ENCODE results near the gene IFT172.

Gene IFT172

DNA sequence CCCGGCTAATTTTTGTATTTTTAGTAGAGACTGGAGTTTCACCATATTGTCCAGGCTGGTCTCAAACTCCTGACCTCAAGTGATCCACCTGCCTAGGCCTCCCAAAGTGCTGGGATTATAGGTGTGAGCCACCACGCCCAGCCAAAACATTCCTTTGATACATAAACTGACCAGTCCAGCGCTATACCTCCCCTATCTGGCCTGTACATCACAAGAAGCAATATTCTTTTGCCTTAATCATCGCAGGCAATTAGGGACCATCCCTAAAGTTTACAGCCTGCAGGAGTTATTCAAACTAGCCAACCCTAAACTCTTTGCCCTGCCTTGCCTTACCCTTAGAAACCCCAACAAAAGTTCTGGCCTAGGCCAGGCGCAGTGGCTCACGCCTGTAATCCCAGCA lies 73.4 kb downstream of the IFT172 start:
- Histone ChIP-seq H3K27me3 (ENCODE audit: control insufficient read depth, insufficient read depth, low read length) (no peaks in the 10 kb centered on the region), H3K9ac (ENCODE audit: low read depth, low read length) (no peak overlapping the region), H3K9me3 (ENCODE audit: control insufficient read depth, insufficient read depth, low read length) (no peaks in the 10 kb centered on the region), H3K36me3 (ENCODE audit: control insufficient read depth, insufficient read depth, low read length) (no peaks in the 10 kb centered on the region), H3K4me1 (ENCODE audit: control insufficient read depth, insufficient read depth, low read length) (no peaks in the 10 kb centered on the region), H3K4me3 (ENCODE audit: low read depth, low read length) (no peak overlapping the region)

DNA sequence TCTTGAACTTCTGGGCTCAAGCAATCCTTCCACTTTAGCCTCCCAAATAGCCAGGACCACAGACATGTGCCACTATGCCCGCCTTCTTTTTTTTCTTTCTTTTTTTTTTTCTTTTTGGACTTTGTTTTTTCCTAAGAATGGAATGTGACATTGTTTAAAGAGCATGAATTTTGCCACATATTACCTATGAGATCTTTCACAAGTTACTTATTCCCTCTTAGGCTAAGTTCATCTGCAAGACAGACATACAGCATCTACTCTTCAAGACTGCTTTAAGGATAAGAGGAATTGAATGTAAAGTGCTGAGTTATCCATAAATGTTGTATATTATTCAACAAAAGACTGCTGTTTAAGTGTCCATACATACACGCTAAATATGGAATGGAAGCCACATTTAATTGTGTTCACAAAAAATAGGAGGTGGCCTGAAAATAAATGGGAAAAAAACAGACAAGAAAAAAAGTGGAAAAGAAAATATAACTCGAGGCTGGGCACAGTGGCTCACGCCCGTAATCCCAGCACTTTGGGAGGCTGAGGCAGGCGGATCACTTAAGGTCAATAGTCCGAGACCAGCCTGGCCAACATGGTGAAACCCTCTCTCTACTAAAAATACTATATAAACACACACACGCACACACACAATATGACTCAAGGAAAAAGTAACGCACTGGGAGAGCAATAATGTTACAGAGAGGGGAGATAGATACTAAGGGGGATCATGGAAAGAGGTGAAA lies 77.0 kb downstream of the IFT172 start:
- H3K9me3 ChIP-seq (ENCODE audit: control insufficient read depth, insufficient read depth, low read length): no peaks in the 10 kb centered on the region
- H3K9ac ChIP-seq (ENCODE audit: low read depth, low read length): no peak overlapping the region
- no peaks in the 10 kb centered on the region for H3K27me3 ChIP-seq (ENCODE audit: control insufficient read depth, insufficient read depth, low read length)
- H3K4me3 ChIP-seq (ENCODE audit: low read depth, low read length): no peak overlapping the region
- peaks cover 4% of the 10 kb centered on the region for H3K4me1 ChIP-seq (ENCODE audit: control insufficient read depth, insufficient read depth, low read length)
- peaks cover 5% of the 10 kb centered on the region for H3K36me3 ChIP-seq (ENCODE audit: control insufficient read depth, insufficient read depth, low read length)

DNA sequence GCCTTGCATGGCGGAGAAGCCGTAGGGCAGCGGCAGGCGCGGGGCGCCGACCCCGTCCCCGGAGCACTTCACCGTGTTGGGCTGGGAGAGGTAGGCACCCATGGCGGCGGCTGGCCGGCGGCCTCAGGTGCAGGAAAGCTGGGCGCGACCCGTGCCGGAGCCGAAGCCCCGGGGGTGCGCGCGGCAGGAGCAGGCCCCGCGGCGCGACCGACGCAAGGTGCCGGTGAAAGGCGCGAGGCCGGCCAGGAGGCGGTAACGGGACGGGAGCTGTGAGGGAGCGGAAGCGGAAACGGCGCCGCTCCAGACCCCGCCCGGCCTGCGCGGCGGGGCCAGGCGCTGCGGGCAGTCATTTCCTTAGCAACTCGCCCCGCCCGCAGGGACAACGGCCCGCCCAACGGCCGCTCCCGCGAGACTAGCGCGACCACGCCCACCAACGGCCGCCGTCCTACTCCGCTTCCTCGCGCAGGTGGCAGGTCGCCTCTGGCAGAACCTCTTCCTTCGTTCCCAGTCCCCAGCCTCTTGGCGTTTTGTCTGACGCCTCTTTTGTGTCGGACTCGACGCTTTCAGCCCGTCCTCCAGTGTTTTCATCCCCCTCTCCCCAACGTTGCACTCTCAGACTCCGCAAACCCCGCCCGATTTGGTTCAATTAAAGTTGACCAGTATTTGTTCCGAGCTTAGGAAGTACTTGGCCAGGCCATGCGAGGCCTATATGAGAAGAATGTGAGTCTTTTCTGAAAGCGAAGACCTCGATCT lies 80.0 kb downstream of the IFT172 start, which contains the start of gene PPM1G:
TSS of gene PPM1G (minus strand) at position 271 of the 753 bp plus-strand sequence. CDS start at position 102, 169 bp downstream.
- Histone ChIP-seq H3K9me3 (ENCODE audit: control insufficient read depth, insufficient read depth, low read length) (no peaks in the 10 kb centered on the region), H3K4me3 (ENCODE audit: low read depth, low read length) (peak within 1 kb of the TSS; percentile 84), H3K4me1 (ENCODE audit: control insufficient read depth, insufficient read depth, low read length) (peaks cover 4% of the 10 kb centered on the region), H3K27me3 (ENCODE audit: control insufficient read depth, insufficient read depth, low read length) (no peaks in the 10 kb centered on the region), H3K36me3 (ENCODE audit: control insufficient read depth, insufficient read depth, low read length) (peaks cover 5% of the 10 kb centered on the region), H3K9ac (ENCODE audit: low read depth, low read length) (peak within 1 kb of the TSS; percentile 81)

DNA sequence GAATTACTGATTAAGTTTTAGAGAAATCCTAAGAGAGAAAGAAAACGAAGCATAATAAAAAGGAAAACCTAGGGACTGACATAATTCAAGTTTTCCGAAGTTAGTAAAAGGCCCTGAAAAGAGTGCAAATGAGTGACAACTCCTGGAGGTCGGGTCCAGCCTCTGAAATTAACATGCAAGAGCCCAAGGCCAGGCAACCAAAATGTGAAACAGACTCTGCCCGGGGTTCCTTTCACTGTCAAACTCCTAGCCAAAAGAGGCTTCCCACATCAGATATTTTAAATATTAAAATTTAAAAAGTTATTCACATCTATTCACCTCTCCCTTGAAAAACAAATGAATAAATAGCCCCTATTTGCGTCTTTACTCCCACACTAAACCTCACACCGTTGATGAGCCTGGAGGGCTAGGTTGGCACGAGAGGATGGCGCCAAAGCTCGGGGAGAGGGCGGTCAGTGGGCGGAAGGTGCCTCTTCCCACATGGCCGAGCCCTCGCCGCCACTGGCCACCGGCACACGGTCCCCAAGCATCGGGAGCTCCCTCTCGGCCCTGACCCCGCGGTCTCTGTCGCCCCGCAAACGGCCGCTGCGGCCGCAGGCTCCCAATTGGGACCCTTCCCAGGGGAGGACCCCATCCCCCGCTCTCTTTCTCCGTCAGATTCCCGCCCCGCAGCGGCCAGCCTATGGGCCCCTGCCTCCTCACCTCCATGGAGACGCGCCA lies 80.8 kb downstream of the IFT172 start:
- H3K36me3 ChIP-seq (ENCODE audit: control insufficient read depth, insufficient read depth, low read length): peaks cover 5% of the 10 kb centered on the region
- peak overlapping the region; percentile 84 for H3K4me3 ChIP-seq (ENCODE audit: low read depth, low read length)
- peaks cover 4% of the 10 kb centered on the region for H3K4me1 ChIP-seq (ENCODE audit: control insufficient read depth, insufficient read depth, low read length)
- peak overlapping the region; percentile 73 for H3K9ac ChIP-seq (ENCODE audit: low read depth, low read length)
- no peaks in the 10 kb centered on the region for H3K9me3 ChIP-seq (ENCODE audit: control insufficient read depth, insufficient read depth, low read length)
- H3K27me3 ChIP-seq (ENCODE audit: control insufficient read depth, insufficient read depth, low read length): no peaks in the 10 kb centered on the region

DNA sequence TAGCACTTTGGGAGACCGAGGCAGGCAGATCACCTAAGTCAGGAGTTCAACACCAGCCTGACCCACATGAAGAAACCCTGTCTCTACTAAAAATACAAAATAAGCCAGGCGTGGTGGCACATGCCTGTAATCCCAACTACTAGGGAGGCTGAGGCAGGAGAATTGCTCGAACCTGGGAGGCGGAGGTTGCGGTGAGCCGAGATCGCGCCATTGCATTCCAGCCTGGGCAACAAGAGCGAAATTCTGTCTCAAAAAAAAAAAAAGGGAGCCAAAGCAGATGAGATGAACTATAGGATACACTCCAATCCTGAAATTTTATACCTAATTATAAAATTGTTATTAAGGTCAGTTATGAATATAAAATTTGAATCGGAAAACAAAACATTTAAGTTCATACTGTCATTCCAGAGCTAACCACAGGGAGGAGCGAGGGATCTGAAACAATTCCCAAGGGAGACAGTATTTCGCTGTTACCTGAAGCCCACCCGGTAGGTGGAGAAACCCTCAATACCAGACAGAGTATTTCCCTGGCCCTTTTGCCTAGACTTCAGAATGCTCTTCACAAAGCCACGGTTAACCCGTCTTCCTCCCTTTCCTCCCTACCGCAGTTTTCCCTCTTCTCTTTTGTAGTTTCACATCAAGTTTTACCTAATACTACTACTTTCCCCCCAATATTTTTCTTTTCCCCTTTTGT lies 81.6 kb downstream of the IFT172 start:
- Histone ChIP-seq H3K36me3 (ENCODE audit: control insufficient read depth, insufficient read depth, low read length) (peaks cover 5% of the 10 kb centered on the region), H3K27me3 (ENCODE audit: control insufficient read depth, insufficient read depth, low read length) (no peaks in the 10 kb centered on the region), H3K9me3 (ENCODE audit: control insufficient read depth, insufficient read depth, low read length) (no peaks in the 10 kb centered on the region), H3K4me1 (ENCODE audit: control insufficient read depth, insufficient read depth, low read length) (peaks cover 4% of the 10 kb centered on the region), H3K4me3 (ENCODE audit: low read depth, low read length) (peak overlapping the region; percentile 84), H3K9ac (ENCODE audit: low read depth, low read length) (no peak overlapping the region)

DNA sequence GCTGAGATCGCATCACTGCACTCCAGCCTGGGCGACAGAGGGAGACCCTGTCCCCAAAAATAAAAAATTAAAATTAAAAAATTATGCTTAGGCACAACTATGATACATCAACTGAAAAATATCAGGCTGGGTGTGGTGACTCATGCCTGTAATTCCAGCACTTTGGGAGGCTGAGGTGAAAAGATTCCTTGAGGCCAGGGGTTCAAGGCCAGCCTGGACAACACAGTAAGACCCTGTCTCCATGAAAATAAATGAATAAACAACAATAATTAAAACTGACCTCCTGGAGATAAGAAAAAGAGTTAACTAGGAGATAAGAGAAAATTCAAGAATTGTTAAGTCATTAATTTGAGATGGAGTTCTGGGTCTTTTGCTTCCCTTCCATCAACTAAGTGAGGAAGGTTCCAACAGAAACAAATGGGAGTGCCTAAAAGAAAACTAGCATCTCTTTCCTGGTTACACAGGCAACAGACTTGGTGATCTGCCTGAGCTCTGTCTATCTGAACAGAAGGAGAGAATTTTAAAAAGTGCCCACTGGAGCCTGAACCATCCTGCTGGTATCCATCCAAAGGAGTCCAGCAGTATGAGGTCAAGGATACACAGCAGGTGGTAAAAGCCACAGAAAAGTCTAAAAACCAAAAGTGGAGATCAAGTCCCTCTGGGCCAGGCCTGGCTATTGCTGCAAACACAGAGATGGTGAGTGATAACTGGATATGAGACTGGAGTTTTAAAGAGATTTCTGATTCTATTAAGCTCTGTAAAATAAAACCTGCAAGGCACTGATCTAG lies 89.0 kb downstream of the IFT172 start:
- Histone ChIP-seq H3K4me3 (ENCODE audit: low read depth, low read length) (no peak overlapping the region), H3K9ac (ENCODE audit: low read depth, low read length) (no peak overlapping the region), H3K36me3 (ENCODE audit: control insufficient read depth, insufficient read depth, low read length) (peaks cover 3% of the 10 kb centered on the region), H3K4me1 (ENCODE audit: control insufficient read depth, insufficient read depth, low read length) (no peaks in the 10 kb centered on the region), H3K9me3 (ENCODE audit: control insufficient read depth, insufficient read depth, low read length) (no peaks in the 10 kb centered on the region), H3K27me3 (ENCODE audit: control insufficient read depth, insufficient read depth, low read length) (no peaks in the 10 kb centered on the region)

DNA sequence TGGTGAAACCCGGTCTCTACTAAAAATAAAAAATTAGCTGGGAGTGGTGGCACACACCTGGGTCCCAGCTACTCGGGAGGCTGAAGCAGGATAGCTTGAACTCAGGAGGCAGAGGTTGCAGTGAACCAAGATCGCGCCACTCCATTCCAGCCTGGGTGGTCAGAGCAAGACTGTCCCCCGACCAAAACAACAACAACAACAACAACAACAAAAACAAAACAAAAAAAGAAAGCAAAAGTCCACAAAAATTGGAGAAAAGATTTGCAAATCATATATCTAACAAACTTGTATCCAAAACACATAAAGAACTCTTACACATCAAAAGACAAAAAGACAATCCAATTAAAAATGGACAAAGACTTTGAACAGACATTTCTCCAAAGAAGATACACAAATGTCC lies 90.6 kb downstream of the IFT172 start:
- Histone ChIP-seq H3K9ac (ENCODE audit: low read depth, low read length) (no peak overlapping the region), H3K9me3 (ENCODE audit: control insufficient read depth, insufficient read depth, low read length) (no peaks in the 10 kb centered on the region), H3K27me3 (ENCODE audit: control insufficient read depth, insufficient read depth, low read length) (no peaks in the 10 kb centered on the region), H3K4me1 (ENCODE audit: control insufficient read depth, insufficient read depth, low read length) (no peaks in the 10 kb centered on the region), H3K36me3 (ENCODE audit: control insufficient read depth, insufficient read depth, low read length) (peaks cover 3% of the 10 kb centered on the region), H3K4me3 (ENCODE audit: low read depth, low read length) (no peak overlapping the region)

Measured in iPS-15b (cell line).